Central memory CD8-positive, alpha-beta T cell (primary cell): Measurements from ENCODE around the gene HS3ST1.

Source experiments
- ATAC-seq: fragments of 150-1000 bp; cut with Tn5 transposase; replicated peaks from 2 replicates; pipeline ENCODE4 v1.10.0; 2022; ENCODE audit warnings: mild to moderate bottlenecking, moderate FRiP score, moderate number of reproducible peaks; ENCODE audit not compliant: poor library complexity, severe bottlenecking; ENCODE audit errors: extremely low read depth
- DNase-seq, 2 donors: peaks; one replicate each; pipeline ENCODE4 v3.0.0; 2021; ENCODE audit warnings: low spot score in 2 of 2
- H3K27ac Mint-ChIP-seq: one replicate; pipeline ENCODE4 v1.8.0; 2022; ENCODE audit warnings: low read depth, mild to moderate bottlenecking, moderate library complexity, mixed read lengths
- H3K27me3 Mint-ChIP-seq: one replicate; pipeline ENCODE4 v1.8.0; 2022; ENCODE audit warnings: mixed read lengths
- H3K36me3 Mint-ChIP-seq: one replicate; pipeline ENCODE4 v1.8.0; 2022; ENCODE audit warnings: mild to moderate bottlenecking, moderate library complexity, mixed read lengths; ENCODE audit not compliant: insufficient read depth
- H3K4me1 Mint-ChIP-seq: one replicate; pipeline ENCODE4 v1.8.0; 2022; ENCODE audit warnings: mixed read lengths
- H3K4me3 Mint-ChIP-seq: one replicate; pipeline ENCODE4 v1.8.0; 2022; ENCODE audit warnings: mild to moderate bottlenecking, moderate library complexity, mixed read lengths
- H3K9me3 Mint-ChIP-seq: one replicate; pipeline ENCODE4 v1.8.0; 2022; ENCODE audit warnings: mixed read lengths

The HS3ST1 gene

GRCh38 chr4:11376571-11376970 lies 52.1 kb downstream of the HS3ST1 start:
- H3K27me3 Mint-ChIP-seq, result no peaks in the 10 kb centered on the region
- H3K4me1 Mint-ChIP-seq, result no peaks in the 10 kb centered on the region
- H3K27ac Mint-ChIP-seq, result no peak overlapping the region
- H3K4me3 Mint-ChIP-seq, result no peak overlapping the region
- no peak for DNase-seq
- H3K9me3 Mint-ChIP-seq, result no peaks in the 10 kb centered on the region
- H3K36me3 Mint-ChIP-seq, result no peaks in the 10 kb centered on the region
- no peak for ATAC-seq

- ATAC-seq (no peak), DNase-seq (no peak)
- Mint-ChIP-seq H3K36me3 (no peaks in the 10 kb centered on the region), H3K4me1 (no peaks in the 10 kb centered on the region), H3K4me3 (no peak overlapping the region), H3K27me3 (no peaks in the 10 kb centered on the region), H3K9me3 (no peaks in the 10 kb centered on the region), H3K27ac (no peak overlapping the region)
Measured at GRCh38 chr4:11376146-11376545, 52.5 kb downstream of the HS3ST1 start.

GRCh38 chr4:11368701-11369115 lies 60.0 kb downstream of the HS3ST1 start:
- Mint-ChIP-seq H3K4me1 (no peaks in the 10 kb centered on the region), H3K36me3 (no peaks in the 10 kb centered on the region), H3K9me3 (no peaks in the 10 kb centered on the region), H3K27ac (no peak overlapping the region), H3K27me3 (peaks cover 7% of the 10 kb centered on the region), H3K4me3 (no peak overlapping the region)
- DNase-seq, result no peak
- ATAC-seq, result no peak

- no peaks in the 10 kb centered on the region for H3K36me3 Mint-ChIP-seq
- no peak for ATAC-seq
- peaks cover 7% of the 10 kb centered on the region for H3K27me3 Mint-ChIP-seq
- no peak overlapping the region for H3K27ac Mint-ChIP-seq
- no peaks in the 10 kb centered on the region for H3K4me1 Mint-ChIP-seq
- H3K9me3 Mint-ChIP-seq, result no peaks in the 10 kb centered on the region
- no peak for DNase-seq
- no peak overlapping the region for H3K4me3 Mint-ChIP-seq
Measured at GRCh38 chr4:11367371-11367770, 61.3 kb downstream of the HS3ST1 start.

- no peak overlapping the region for H3K27ac Mint-ChIP-seq
- ATAC-seq (no peak), DNase-seq (no peak)
- no peaks in the 10 kb centered on the region for H3K9me3 Mint-ChIP-seq
- H3K36me3 Mint-ChIP-seq, result no peaks in the 10 kb centered on the region
- peaks cover 7% of the 10 kb centered on the region for H3K27me3 Mint-ChIP-seq
- no peaks in the 10 kb centered on the region for H3K4me1 Mint-ChIP-seq
- H3K4me3 Mint-ChIP-seq, result no peak overlapping the region
Measured at GRCh38 chr4:11366859-11367258, 61.8 kb downstream of the HS3ST1 start.

- ATAC-seq, result no peak
- DNase-seq, result no peak
- Mint-ChIP-seq H3K27ac (no peak overlapping the region), H3K4me1 (no peaks in the 10 kb centered on the region), H3K4me3 (no peak overlapping the region), H3K9me3 (no peaks in the 10 kb centered on the region), H3K36me3 (no peaks in the 10 kb centered on the region), H3K27me3 (peaks cover 7% of the 10 kb centered on the region)
Measured at GRCh38 chr4:11365039-11365438, 63.7 kb downstream of the HS3ST1 start.

GRCh38 chr4:11359591-11359990 lies 69.1 kb downstream of the HS3ST1 start:
- H3K36me3 Mint-ChIP-seq, result peaks cover 3% of the 10 kb centered on the region
- no peak overlapping the region for H3K27ac Mint-ChIP-seq
- no peaks in the 10 kb centered on the region for H3K4me1 Mint-ChIP-seq
- no peaks in the 10 kb centered on the region for H3K27me3 Mint-ChIP-seq
- DNase-seq (no peak), ATAC-seq (no peak)
- no peak overlapping the region for H3K4me3 Mint-ChIP-seq
- H3K9me3 Mint-ChIP-seq, result peaks cover 4% of the 10 kb centered on the region

DNA sequence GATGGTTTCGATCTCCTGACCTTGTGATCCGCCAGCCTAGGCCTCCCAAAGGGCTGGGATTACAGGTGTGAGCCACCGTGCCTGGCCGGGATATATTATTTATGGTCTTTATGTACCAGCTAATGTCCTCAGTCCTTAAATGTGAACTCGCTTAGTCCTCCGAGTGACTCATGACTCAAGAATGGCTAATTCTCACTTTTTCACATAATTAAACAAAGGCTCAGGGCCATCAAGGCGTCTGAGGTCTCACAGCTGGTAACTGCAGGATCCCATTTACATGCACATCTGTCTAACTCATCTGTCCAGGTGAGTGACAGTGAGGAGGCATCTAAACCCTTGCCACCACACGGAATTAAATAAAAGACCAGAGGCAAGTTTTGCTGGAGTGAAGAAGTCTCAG lies 73.5 kb downstream of the HS3ST1 start:
- ATAC-seq (no peak), DNase-seq (no peak)
- Mint-ChIP-seq H3K27ac (no peak overlapping the region), H3K36me3 (peaks cover 3% of the 10 kb centered on the region), H3K4me3 (no peak overlapping the region), H3K9me3 (peaks cover 4% of the 10 kb centered on the region), H3K4me1 (no peaks in the 10 kb centered on the region), H3K27me3 (no peaks in the 10 kb centered on the region)

GRCh38 chr4:11354531-11354930 lies 74.2 kb downstream of the HS3ST1 start:
- no peaks in the 10 kb centered on the region for H3K4me1 Mint-ChIP-seq
- ATAC-seq (no peak), DNase-seq (no peak)
- peaks cover 3% of the 10 kb centered on the region for H3K36me3 Mint-ChIP-seq
- no peaks in the 10 kb centered on the region for H3K27me3 Mint-ChIP-seq
- H3K9me3 Mint-ChIP-seq, result peaks cover 4% of the 10 kb centered on the region
- H3K27ac Mint-ChIP-seq, result no peak overlapping the region
- H3K4me3 Mint-ChIP-seq, result no peak overlapping the region

DNA sequence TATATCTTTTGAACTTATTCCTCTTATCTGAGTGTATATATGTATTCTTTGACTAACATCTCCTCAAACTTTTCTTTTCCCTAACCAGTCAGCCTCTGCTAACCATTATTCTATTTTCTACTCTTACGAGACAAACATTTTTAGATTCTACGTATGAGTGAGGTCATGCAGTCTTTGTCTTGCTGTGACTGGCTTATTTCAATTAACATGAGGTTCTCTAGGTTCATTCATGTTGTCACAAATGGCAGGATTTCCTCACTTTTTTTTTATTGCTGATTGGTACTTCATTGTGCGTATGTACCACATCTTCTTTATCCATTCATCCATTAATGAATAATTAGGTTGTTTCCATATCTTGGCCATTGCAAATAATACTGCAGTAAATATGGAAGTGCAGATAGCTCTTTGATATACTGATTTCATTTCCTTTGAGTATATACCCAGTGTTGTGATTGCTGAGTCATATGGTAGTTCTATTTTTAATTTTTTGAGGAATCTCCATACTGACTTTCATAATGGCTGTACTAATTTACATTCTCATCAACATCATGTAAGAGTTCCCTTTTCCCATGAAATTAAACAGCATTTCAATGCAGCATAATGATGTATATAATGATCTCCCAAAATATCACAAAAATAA lies 80.1 kb downstream of the HS3ST1 start:
- no peak for ATAC-seq
- no peaks in the 10 kb centered on the region for H3K9me3 Mint-ChIP-seq
- no peaks in the 10 kb centered on the region for H3K4me1 Mint-ChIP-seq
- no peak overlapping the region for H3K27ac Mint-ChIP-seq
- H3K27me3 Mint-ChIP-seq, result no peaks in the 10 kb centered on the region
- H3K4me3 Mint-ChIP-seq, result no peak overlapping the region
- H3K36me3 Mint-ChIP-seq, result no peaks in the 10 kb centered on the region
- DNase-seq, result no peak

DNA sequence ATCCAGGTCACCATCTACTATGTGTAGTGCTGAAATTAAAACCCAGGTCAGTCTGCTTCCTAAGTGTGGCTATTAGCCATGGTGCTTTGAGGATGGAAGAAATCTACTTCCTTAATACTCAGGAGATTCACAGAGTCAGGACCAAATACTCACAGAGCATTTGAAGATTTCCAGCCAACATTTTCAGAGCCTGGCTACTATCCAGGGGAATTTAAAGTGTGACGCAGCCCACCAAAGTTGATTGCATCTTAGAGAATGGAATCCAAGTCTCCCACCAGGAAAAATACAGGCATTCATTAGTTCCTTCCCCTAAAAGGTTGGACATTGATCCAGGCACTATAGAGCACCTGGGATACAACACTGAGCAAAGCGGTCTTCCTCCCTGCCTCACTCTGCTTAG lies 83.8 kb downstream of the HS3ST1 start:
- DNase-seq (no peak), ATAC-seq (no peak)
- H3K27me3 Mint-ChIP-seq, result no peaks in the 10 kb centered on the region
- H3K9me3 Mint-ChIP-seq, result no peaks in the 10 kb centered on the region
- no peaks in the 10 kb centered on the region for H3K4me1 Mint-ChIP-seq
- no peak overlapping the region for H3K27ac Mint-ChIP-seq
- H3K4me3 Mint-ChIP-seq, result no peak overlapping the region
- H3K36me3 Mint-ChIP-seq, result no peaks in the 10 kb centered on the region

GRCh38 chr4:11343536-11343935 lies 85.2 kb downstream of the HS3ST1 start:
- H3K27ac Mint-ChIP-seq, result no peak overlapping the region
- DNase-seq (no peak), ATAC-seq (no peak)
- no peaks in the 10 kb centered on the region for H3K9me3 Mint-ChIP-seq
- H3K27me3 Mint-ChIP-seq, result peaks cover 11% of the 10 kb centered on the region
- H3K36me3 Mint-ChIP-seq, result no peaks in the 10 kb centered on the region
- no peak overlapping the region for H3K4me3 Mint-ChIP-seq
- H3K4me1 Mint-ChIP-seq, result no peaks in the 10 kb centered on the region
